PC-3 (cell line): ENCODE measurements around the gene GTF3C5.

Experiments used
- CTCF ChIP-seq: fragments of 300-600 bp; sonication (generic); conservative IDR thresholded peaks from 2 replicates; pipeline ENCODE4 v1.5.1; 2017; ENCODE audit warnings: antibody characterized with exemption, low read depth, mild to moderate bottlenecking, low read length
- EZH2 ChIP-seq: fragments of 300-600 bp; sonication (generic); IDR thresholded peaks from one replicate; pipeline ENCODE4 v1.6.1; 2017; ENCODE audit warnings: antibody characterized with exemption, mild to moderate bottlenecking, low read length; ENCODE audit not compliant: unreplicated experiment
- EZH2phosphoT487 ChIP-seq: fragments of 300-600 bp; sonication (generic); IDR thresholded peaks from 2 replicates; pipeline ENCODE4 v1.6.1; 2018; ENCODE audit warnings: mild to moderate bottlenecking, antibody characterized with exemption, low read length, borderline replicate concordance

DNA sequence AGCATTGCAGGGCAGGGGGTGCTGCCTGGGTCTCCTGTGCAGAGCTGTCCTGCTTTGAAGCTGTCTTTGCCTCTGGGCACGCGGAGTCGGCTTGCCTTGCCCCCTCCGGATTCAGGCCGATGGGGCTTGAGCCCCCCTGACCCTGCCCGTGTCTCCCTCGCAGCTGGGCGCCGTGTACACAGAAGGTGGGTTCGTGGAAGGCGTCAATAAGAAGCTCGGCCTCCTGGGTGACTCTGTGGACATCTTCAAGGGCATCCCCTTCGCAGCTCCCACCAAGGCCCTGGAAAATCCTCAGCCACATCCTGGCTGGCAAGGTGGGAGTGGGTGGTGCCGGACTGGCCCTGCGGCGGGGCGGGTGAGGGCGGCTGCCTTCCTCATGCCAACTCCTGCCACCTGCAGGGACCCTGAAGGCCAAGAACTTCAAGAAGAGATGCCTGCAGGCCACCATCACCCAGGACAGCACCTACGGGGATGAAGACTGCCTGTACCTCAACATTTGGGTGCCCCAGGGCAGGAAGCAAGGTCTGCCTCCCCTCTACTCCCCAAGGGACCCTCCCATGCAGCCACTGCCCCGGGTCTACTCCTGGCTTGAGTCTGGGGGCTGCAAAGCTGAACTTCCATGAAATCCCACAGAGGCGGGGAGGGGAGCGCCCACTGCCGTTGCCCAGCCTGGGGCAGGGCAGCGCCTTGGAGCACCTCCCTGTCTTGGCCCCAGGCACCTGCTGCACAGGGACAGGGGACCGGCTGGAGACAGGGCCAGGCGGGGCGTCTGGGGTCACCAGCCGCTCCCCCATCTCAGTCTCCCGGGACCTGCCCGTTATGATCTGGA, 33.7 kb downstream of the GTF3C5 start:
- TF ChIP-seq CTCF (no peak), EZH2 (no peak), EZH2phosphoT487 (no peak)
